ENCODE results near the gene NPIPA7. TPM values are rescaled to one million over a fixed set of nuclear protein-coding genes. Genes with fewer than 3 reads are reported as not detected.
"Not testable (repeated sequence)": the region's sequence is repeated elsewhere in the genome, so short reads cannot be mapped to it uniquely, and the experiment has no call there.

Gene NPIPA7
- total and polyA plus RNA-seq, 10 of the 15 experiments (the other 5 are each of a cell fraction or from before 2014, with no cell fraction given), result 1.1 to 18.6 (median 4.2) TPM

DNA sequence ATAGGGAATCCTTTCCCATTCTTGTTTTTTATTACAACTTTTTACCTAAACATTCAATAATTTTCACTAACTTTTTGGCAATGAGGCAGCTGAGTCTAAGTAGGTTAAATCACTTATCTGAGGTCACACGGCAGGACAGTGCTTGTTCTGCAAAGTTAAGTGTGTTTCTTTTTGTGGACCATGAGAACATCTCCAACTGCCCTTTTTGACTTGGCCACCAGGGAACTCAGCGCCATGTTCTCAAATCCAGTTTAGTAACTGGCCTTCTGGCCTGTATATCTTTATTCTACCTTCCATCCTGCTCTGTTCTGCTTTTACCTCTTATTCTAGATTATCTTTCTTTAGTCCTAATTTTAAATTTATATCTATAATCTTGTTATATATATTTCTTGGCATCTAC, 23.4 kb downstream of the NPIPA7 start:
- H4K20me1 ChIP-seq (ENCODE audit: control insufficient read depth, insufficient read depth); CTCF ChIA-PET; in situ Hi-C loops (cut with MboI); H3K4me3 ChIP-seq; SMC1A ChIA-PET (ENCODE audit: uncharacterized antibody, unreplicated experiment); H3K4me1 ChIP-seq (ENCODE audit: control insufficient read depth, insufficient read depth, low read length); BruUV-seq (replicated peaks); H3K79me2 ChIP-seq (ENCODE audit: control insufficient read depth, insufficient read depth, low read length); H3K9me3 ChIP-seq (replicated peaks; ENCODE audit: control insufficient read depth, insufficient read depth, low read length); ATAC-seq; H3K27ac ChIP-seq (ENCODE audit: control insufficient read depth, insufficient read depth); RAD21 ChIA-PET (ENCODE audit: unreplicated experiment); H2AFZ ChIP-seq (ENCODE audit: control insufficient read depth, low read depth, low read length); H3K27me3 ChIP-seq (replicated peaks in 1 of 2; ENCODE audit: control insufficient read depth in 2 of 2, insufficient read depth in 2 of 2, low read length in 1 of 2); FAIRE-seq; intact Hi-C loops (cut with micrococcal nuclease; ENCODE audit: unreplicated experiment); POLR2A ChIA-PET; DNase-seq (ENCODE audit: low read depth, low spot score); H3K9ac ChIP-seq (ENCODE audit: control insufficient read depth, insufficient read depth, low read length); H3K4me2 ChIP-seq (ENCODE audit: control insufficient read depth, insufficient read depth); H3K36me3 ChIP-seq (ENCODE audit: control insufficient read depth in 2 of 2, insufficient read depth in 2 of 2, low read length in 1 of 2): not testable (repeated sequence)
- no CpG with 5 or more reads among the region's 2 CpGs for WGBS (ENCODE audit: insufficient coverage, insufficient replicate concordance, low lambda C conversion rate, missing lambda C conversion rate)

DNA sequence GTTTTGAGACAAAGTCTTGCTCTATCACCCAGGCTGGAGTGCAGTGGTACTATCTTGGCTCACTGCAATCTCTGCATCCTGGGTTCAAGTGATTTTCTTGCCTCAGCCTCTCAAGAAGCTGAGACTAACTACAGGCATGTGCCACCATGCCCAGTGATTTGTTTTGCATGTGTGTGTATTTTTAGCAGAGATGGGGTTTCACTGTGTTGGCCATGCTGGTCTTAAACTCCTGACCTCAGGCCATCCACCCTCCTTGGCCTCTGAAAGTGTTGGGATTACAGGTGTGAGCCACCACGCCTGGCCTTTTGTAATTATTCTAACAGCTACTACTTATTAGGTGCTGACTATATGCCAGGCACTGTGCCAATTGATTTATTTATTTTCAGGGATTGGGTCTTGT, 25.3 kb downstream of the NPIPA7 start:
- H3K9ac ChIP-seq (ENCODE audit: control insufficient read depth, insufficient read depth, low read length); H3K4me1 ChIP-seq (ENCODE audit: control insufficient read depth, insufficient read depth, low read length); H4K20me1 ChIP-seq (ENCODE audit: control insufficient read depth, insufficient read depth); H3K79me2 ChIP-seq (ENCODE audit: control insufficient read depth, insufficient read depth, low read length); H3K4me3 ChIP-seq; in situ Hi-C loops (cut with MboI); RAD21 ChIA-PET (ENCODE audit: unreplicated experiment); SMC1A ChIA-PET (ENCODE audit: uncharacterized antibody, unreplicated experiment); FAIRE-seq; intact Hi-C loops (cut with micrococcal nuclease; ENCODE audit: unreplicated experiment); H3K9me3 ChIP-seq (replicated peaks; ENCODE audit: control insufficient read depth, insufficient read depth, low read length); ATAC-seq; CTCF ChIA-PET; H3K27ac ChIP-seq (ENCODE audit: control insufficient read depth, insufficient read depth); H3K27me3 ChIP-seq (replicated peaks in 1 of 2; ENCODE audit: control insufficient read depth in 2 of 2, insufficient read depth in 2 of 2, low read length in 1 of 2); POLR2A ChIA-PET; BruUV-seq (replicated peaks); H3K36me3 ChIP-seq (ENCODE audit: control insufficient read depth in 2 of 2, insufficient read depth in 2 of 2, low read length in 1 of 2); H2AFZ ChIP-seq (ENCODE audit: control insufficient read depth, low read depth, low read length); DNase-seq (ENCODE audit: low read depth, low spot score); H3K4me2 ChIP-seq (ENCODE audit: control insufficient read depth, insufficient read depth): not testable (repeated sequence)
- no CpG with 5 or more reads among the region's 1 CpG for WGBS (ENCODE audit: insufficient coverage, insufficient replicate concordance, low lambda C conversion rate, missing lambda C conversion rate)

DNA sequence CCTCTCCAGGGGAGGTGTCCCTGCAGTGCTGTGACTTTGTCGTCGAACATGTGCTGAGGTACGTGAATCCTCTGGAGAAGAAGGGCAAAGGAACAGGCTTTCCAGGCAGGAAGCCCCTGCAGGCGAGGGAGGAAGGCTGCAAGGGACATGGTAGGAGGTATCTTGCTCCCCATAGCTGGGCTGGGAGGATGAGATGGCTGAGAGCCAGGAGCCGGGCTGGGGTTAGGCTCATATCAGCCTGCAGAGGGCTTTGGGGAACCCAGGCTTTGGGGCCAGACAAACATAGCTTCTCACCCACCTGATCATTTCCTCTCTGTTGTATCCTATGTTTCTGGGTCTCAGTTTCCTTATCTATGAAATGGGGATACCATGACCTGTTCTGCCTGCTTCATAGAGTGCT, 26.5 kb downstream of the NPIPA7 start:
- H3K4me3 ChIP-seq; CTCF ChIA-PET; H3K27ac ChIP-seq (ENCODE audit: control insufficient read depth, insufficient read depth); RAD21 ChIA-PET (ENCODE audit: unreplicated experiment); H3K9me3 ChIP-seq (replicated peaks; ENCODE audit: control insufficient read depth, insufficient read depth, low read length); H3K27me3 ChIP-seq (replicated peaks in 1 of 2; ENCODE audit: control insufficient read depth in 2 of 2, insufficient read depth in 2 of 2, low read length in 1 of 2); H3K36me3 ChIP-seq (ENCODE audit: control insufficient read depth in 2 of 2, insufficient read depth in 2 of 2, low read length in 1 of 2); H2AFZ ChIP-seq (ENCODE audit: control insufficient read depth, low read depth, low read length); in situ Hi-C loops (cut with MboI); BruUV-seq (replicated peaks); H3K9ac ChIP-seq (ENCODE audit: control insufficient read depth, insufficient read depth, low read length); H3K4me1 ChIP-seq (ENCODE audit: control insufficient read depth, insufficient read depth, low read length); SMC1A ChIA-PET (ENCODE audit: uncharacterized antibody, unreplicated experiment); DNase-seq (ENCODE audit: low read depth, low spot score); FAIRE-seq; H4K20me1 ChIP-seq (ENCODE audit: control insufficient read depth, insufficient read depth); H3K4me2 ChIP-seq (ENCODE audit: control insufficient read depth, insufficient read depth); POLR2A ChIA-PET; intact Hi-C loops (cut with micrococcal nuclease; ENCODE audit: unreplicated experiment); H3K79me2 ChIP-seq (ENCODE audit: control insufficient read depth, insufficient read depth, low read length): not testable (repeated sequence)
- 0 out of 3 replicates have a peak, but pooled peaks have one; percentile 16 for ATAC-seq
- no CpG with 5 or more reads among the region's 5 CpGs for WGBS (ENCODE audit: insufficient coverage, insufficient replicate concordance, low lambda C conversion rate, missing lambda C conversion rate)

DNA sequence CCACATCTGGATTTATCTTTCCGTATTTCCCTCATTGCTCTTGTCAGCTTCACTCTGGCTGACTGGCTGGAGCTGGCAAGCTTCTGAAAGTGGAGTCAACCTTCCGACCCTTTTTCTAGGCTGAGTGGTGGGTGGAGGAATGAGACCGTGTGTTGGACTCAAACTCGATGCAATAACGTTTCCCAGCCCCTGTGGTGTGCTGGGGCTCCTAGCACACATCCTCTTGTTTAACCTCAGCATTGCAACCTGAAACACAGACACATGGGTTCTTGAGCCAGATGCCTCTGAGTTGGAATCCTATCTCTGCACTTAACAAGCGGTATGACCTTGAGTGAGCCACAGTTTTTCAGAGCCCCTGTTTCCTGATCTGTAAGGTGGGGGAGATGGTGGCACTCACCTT, 29.5 kb downstream of the NPIPA7 start:
- H3K27me3 ChIP-seq (replicated peaks in 1 of 2; ENCODE audit: control insufficient read depth in 2 of 2, insufficient read depth in 2 of 2, low read length in 1 of 2); H3K4me2 ChIP-seq (ENCODE audit: control insufficient read depth, insufficient read depth); RAD21 ChIA-PET (ENCODE audit: unreplicated experiment); H3K4me3 ChIP-seq; H3K4me1 ChIP-seq (ENCODE audit: control insufficient read depth, insufficient read depth, low read length); H3K9me3 ChIP-seq (replicated peaks; ENCODE audit: control insufficient read depth, insufficient read depth, low read length); H3K36me3 ChIP-seq (ENCODE audit: control insufficient read depth in 2 of 2, insufficient read depth in 2 of 2, low read length in 1 of 2); FAIRE-seq; H4K20me1 ChIP-seq (ENCODE audit: control insufficient read depth, insufficient read depth); DNase-seq (ENCODE audit: low read depth, low spot score); intact Hi-C loops (cut with micrococcal nuclease; ENCODE audit: unreplicated experiment); BruUV-seq (replicated peaks); ATAC-seq; CTCF ChIA-PET; H3K9ac ChIP-seq (ENCODE audit: control insufficient read depth, insufficient read depth, low read length); H3K27ac ChIP-seq (ENCODE audit: control insufficient read depth, insufficient read depth); SMC1A ChIA-PET (ENCODE audit: uncharacterized antibody, unreplicated experiment); H2AFZ ChIP-seq (ENCODE audit: control insufficient read depth, low read depth, low read length); in situ Hi-C loops (cut with MboI); H3K79me2 ChIP-seq (ENCODE audit: control insufficient read depth, insufficient read depth, low read length); POLR2A ChIA-PET: not testable (repeated sequence)
- no CpG with 5 or more reads among the region's 6 CpGs for WGBS (ENCODE audit: insufficient coverage, insufficient replicate concordance, low lambda C conversion rate, missing lambda C conversion rate)
